ENCODE data around the gene SLC6A7. TPM values are rescaled to one million over a fixed set of nuclear protein-coding genes. Genes with fewer than 3 reads are reported as not detected.

Gene SLC6A7
- total RNA-seq, 1 experiment from 2014 or later, result 0.04 TPM

GRCh38 chr5:150160448-150161081 is 29.3 kb upstream of the SLC6A7 start:
- ATAC-seq (no peak), DNase-seq (ENCODE audit: low spot score) (no peak)
- H3K9me3 Mint-ChIP-seq, result no peaks in the 10 kb centered on the region
- no peaks in the 10 kb centered on the region for H3K36me3 Mint-ChIP-seq
- peaks cover 25% of the 10 kb centered on the region for H3K4me1 Mint-ChIP-seq
- ChIA-PET POLR2A (no interaction called here), CTCF (interaction anchor here (0.7 kb wide), 1 partner anchor 15 kb away, joined by 4 read pairs; no protein-coding TSS in a partner anchor)
- H3K4me3 Mint-ChIP-seq, result no peak overlapping the region
- peaks cover 47% of the 10 kb centered on the region for H3K27me3 Mint-ChIP-seq (ENCODE audit: low read depth)
- no peak overlapping the region for H3K27ac Mint-ChIP-seq
- TF ChIP-seq ZNF121 (CRISPR knock-in tag; IDR thresholded peaks at IDR 0.05), result no peak
- no peak for TF ChIP-seq TEAD4 (CRISPR knock-in tag; IDR thresholded peaks at IDR 0.05)
- TF ChIP-seq ZNF281 (CRISPR knock-in tag; IDR thresholded peaks at IDR 0.05), result no peak
- TF ChIP-seq NR3C1 (CRISPR knock-in tag; conservative IDR thresholded peaks at IDR 0.05; ENCODE audit: low read depth), result no peak
- no peak for TF ChIP-seq MXD4 (CRISPR knock-in tag; IDR thresholded peaks at IDR 0.05; ENCODE audit: borderline replicate concordance)
- no peak for TF ChIP-seq ZNF425 (CRISPR knock-in tag; conservative IDR thresholded peaks at IDR 0.05)
- TF ChIP-seq ATF2 (CRISPR knock-in tag; IDR thresholded peaks at IDR 0.05; ENCODE audit: borderline replicate concordance, low read depth), result no peak
- no peak for TF ChIP-seq KAT7 (CRISPR knock-in tag; IDR thresholded peaks at IDR 0.05; ENCODE audit: borderline replicate concordance)
- TF ChIP-seq ZBTB21 (CRISPR knock-in tag; IDR thresholded peaks at IDR 0.05; ENCODE audit: borderline replicate concordance), result no peak
- TF ChIP-seq SMAD3 (CRISPR knock-in tag; IDR thresholded peaks at IDR 0.05; ENCODE audit: borderline replicate concordance), result no peak
- TF ChIP-seq TCF7 (CRISPR knock-in tag; IDR thresholded peaks at IDR 0.05; ENCODE audit: low read depth), result no peak

GRCh38 chr5:150161242-150162141 is 28.4 kb upstream of the SLC6A7 start:
- ATAC-seq (peak; percentile 85), DNase-seq (ENCODE audit: low spot score) (peak; percentile 97)
- Mint-ChIP-seq H3K27me3 (ENCODE audit: low read depth) (peaks cover 56% of the 10 kb centered on the region), H3K9me3 (no peaks in the 10 kb centered on the region), H3K36me3 (no peaks in the 10 kb centered on the region), H3K4me1 (peaks cover 26% of the 10 kb centered on the region), H3K4me3 (peak overlapping the region; percentile 43), H3K27ac (no peak overlapping the region)
- TF ChIP-seq ZNF281 (CRISPR knock-in tag; IDR thresholded peaks at IDR 0.05), result no peak
- no peak for TF ChIP-seq ZNF671 (CRISPR knock-in tag; IDR thresholded peaks at IDR 0.05)
- 0 out of 2 replicates have a peak, but pooled peaks have one; percentile 70 for TF ChIP-seq HMGXB4 (CRISPR knock-in tag; IDR thresholded peaks at IDR 0.05)
- peak; percentile 87 for TF ChIP-seq ZNF121 (CRISPR knock-in tag; IDR thresholded peaks at IDR 0.05)
- TF ChIP-seq ZNF138 (CRISPR knock-in tag; conservative IDR thresholded peaks at IDR 0.05), result no peak
- peak; percentile 95 for TF ChIP-seq CTCF (IDR thresholded peaks at IDR 0.05)
- TF ChIP-seq ZNF425 (CRISPR knock-in tag; conservative IDR thresholded peaks at IDR 0.05), result no peak
- no peak for TF ChIP-seq PRRX2 (CRISPR knock-in tag; IDR thresholded peaks at IDR 0.05)
- ChIA-PET CTCF (interaction anchor here (0.8 to 3.9 kb wide), 13 partner anchors 11 to 95 kb away, joined by 3 to 23 read pairs (median 5); no protein-coding TSS in a partner anchor), POLR2A (no interaction called here)

Measured in WTC11 (cell line).